HCEC 1CT (cell line): ENCODE measurements around the gene PGS1.

ENCODE experiments used
- DNase-seq: peaks from one replicate; pipeline ENCODE4 v3.0.0-alpha.2; 2017

The PGS1 gene

DNA sequence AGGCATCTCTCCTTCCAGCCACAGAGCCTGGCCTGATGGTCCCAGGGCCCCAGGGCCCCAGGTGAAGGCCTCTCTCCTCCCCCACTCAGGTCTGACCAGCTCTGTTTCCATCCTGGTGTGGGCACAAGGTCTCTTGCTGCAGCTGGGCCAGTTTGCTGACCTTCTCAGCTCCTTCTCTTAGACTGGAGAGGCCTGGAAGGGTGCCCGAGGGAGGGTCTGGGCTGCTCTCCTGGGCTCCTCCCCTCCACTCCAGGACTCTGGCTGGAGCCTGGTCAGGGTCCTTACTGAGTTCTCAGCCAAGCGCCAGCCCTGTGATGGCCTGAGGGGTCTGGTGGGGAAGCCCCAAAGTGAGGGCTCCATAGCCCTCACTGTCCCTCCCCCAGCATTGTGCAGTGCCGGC, 31.0 kb upstream of the PGS1 start:
- DNase-seq = no peak

DNA sequence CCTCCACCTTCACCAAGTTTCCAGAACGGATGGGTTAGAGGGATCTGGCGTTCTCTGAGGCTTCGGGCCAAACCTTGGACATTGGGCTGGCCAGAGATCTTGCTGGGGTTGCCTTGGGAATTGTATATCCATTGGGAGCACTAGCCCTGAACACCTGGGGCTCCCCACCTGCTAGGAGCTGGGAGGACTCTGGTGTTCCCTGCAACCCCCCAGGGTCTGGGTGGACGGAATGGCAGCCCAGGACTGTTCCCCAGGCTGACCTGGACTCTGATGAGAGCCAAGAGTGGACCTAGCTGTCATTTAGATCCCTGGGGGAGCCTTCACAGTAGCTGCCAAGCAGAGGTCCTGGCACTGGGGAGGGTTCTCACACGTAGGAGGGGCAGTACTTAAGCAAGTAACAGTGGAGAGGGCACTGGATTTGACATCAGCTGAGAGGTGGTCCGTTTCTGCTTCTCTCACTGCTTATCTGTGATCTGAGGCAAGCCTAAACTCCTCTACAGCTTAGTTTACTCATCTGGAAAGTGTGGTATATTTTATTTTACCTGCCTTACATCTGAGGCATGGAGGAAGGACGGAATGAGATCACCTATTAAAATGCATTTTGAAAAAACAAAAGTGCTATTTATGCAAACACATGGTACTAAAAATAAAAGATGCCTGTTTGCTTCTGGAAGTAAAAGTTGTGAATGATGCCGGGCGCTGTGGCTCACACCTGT, 30.2 kb upstream of the PGS1 start:
- no peak for DNase-seq

DNA sequence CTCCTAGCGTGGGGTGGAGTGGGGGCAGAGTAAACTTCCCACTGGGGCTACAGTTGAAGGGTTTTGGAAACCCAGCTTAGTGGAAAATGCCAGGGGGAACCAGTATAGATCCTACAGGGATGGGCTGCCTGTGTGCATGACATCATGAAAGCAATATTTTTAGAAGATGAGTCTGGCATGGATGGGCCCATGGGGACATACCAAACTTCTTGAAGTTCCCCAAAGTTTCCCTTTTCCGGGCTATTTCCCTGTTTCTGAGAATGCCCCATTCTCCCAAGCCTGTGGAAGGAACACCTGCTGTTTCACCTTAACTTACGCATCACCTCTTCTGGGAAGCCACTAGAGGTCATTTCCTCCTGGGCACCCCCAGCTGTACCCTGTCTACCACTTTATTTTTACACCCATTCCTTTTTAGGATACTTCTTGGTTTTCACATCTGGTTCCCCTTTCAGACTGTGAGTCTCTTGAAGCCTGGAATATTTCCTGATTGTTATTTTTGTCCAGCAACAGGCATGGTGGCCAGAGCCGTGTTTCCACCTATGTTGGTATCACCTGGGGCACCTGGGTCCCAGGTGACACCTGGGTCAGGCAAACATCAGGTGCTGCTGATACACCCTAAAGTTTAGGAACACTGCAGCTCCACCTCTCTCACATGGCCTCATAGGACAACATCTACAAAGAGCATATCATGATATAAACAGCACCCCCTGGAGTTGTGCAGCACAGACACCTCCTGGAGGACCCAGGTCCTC, 28.4 kb upstream of the PGS1 start:
- DNase-seq = no peak

DNA sequence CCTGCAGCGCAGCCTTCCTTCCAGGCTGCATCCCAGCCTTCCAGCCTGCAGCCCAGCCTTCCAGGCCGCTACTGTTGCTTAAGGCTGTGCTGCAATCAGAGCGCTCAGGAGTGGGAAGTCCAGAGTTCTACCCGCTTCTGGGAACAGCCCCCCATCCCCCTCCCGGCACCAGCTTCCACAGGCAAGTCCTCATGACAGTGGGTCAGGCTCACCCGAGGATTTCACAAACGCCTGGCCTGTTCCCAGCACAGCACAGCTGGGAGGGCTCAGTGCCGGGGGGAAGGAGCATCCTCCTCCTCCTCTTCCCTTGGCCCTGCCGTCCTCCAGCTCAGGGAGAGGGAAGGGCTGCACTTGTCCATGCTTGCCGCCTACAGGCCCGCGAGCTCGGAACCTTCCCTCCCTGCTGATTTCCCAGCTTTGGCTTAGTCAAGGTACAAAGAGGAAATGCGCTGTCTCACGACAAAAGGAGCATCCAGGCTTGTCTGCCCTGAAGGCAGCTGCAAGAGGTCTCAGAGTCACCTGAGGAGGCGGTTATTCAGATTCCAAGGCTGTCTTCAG, 26.9 kb upstream of the PGS1 start:
- peak; percentile 92 for DNase-seq

DNA sequence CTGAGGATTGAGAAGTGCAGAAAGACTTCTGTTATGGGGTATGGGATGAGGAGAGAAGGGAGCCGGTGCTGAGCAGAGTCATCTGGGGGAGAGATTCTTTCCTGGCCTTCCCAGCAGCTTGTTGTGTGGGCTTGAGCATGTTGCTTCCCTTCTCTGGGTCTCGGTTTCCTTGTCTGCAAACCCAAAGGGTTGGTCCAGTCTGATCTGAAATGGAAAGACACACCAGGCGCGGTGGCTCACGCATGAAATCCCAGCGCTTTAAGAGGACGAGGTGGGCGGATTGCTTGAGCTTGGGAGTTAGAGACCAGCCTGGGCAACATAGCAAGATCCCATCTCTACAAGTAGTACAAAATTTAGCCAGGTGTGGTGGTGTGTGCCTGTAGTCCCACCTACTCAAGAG, 24.6 kb upstream of the PGS1 start:
- DNase-seq = no peak

DNA sequence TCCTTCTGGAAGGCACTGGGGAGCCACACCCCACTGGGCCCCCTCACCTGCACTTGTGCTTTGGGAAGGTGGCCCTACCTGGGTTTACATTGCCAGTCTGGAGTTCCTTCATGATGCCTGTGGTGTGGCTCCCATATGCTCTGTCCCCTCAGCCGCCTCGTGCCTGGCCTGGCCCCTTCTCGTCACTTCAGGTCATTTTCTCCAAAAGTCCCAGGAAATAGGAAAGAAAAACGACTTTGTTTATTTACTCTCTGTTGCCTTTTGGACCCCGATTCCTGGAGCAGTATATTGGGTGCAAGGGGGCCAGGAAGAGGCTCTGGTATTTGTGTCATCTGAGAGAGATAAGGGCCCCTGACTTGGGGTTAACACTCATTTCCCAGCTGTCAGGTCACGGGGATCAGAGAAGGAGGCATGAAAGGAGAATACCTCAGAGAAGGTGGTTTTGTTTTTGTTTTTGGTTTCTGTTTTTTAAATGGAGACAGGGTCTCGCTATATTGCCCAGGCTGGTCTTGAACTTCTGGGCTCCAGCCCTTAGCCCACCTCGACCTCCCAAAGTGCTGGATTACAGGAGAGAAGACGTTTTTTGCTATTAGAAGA, 23.3 kb upstream of the PGS1 start:
- no peak for DNase-seq

DNA sequence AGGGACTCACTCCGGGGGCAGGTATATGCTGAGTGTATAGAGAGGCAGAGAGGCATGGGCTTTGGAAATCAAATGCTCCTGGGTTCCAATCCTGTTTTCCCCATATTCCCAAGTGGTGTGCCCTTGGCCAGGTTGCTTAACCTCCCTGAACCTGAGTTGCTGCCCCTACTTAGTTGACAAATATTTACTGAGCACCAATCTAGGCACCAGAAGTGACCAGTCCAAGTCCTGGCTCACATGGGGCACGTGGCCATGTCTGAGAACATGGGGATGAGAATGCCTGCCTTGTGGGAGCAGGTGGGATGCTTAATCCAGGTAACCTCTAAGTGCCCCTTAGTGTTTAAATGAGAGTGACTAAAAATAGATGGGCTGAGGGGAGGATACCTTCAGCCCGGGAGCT, 22.7 kb upstream of the PGS1 start:
- no peak for DNase-seq

DNA sequence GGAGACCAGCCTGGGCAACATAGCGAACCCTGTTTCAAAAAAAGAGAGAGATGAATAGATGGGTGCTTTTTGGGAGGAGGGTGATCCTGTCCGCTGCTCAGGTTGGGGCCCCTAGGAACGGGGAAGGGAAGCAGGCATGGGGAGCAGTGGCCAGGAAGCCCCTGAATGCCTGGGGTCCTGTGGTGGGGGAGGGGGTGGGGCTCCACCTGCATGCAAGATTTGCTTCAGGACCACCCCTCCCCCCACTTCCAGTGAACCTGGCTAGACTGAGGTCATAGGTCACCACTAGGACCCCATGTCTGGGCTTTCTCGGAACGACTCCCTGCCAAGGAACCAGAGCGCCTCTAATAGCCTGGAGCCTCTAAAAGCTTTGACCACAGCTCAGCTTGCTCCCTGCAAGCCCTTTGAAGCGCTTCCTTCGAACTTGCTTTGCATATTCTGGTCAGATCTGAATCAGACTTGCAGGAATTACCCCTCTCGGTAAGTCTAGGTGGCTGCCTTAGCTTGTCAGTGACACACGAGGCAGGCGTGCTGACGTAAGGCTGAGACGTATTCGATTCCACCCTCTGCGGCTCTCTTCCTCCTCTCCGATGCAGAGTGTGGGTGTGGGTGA, 22.2 kb upstream of the PGS1 start:
- DNase-seq = peak; percentile 86

DNA sequence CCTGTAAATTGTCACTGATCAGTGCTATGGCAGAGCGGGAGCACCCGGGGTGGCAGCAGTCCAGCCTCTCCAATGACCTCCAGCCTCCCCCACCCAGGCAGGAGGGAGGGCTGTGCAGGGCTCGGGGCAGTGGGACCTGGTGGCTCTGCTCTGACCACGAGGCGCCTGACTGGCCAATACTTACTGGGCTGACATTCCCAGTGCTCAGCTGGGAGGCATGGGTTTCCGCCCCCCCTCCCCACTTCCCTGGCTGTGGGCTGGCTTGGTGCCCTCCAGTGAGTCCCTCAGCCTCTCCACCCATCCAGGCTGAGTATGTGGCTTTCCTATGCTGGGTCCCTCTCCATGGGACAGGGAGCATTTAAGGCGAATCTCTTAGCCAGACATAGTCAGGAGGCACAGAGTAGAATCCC, 21.3 kb upstream of the PGS1 start:
- peak; percentile 47 for DNase-seq

DNA sequence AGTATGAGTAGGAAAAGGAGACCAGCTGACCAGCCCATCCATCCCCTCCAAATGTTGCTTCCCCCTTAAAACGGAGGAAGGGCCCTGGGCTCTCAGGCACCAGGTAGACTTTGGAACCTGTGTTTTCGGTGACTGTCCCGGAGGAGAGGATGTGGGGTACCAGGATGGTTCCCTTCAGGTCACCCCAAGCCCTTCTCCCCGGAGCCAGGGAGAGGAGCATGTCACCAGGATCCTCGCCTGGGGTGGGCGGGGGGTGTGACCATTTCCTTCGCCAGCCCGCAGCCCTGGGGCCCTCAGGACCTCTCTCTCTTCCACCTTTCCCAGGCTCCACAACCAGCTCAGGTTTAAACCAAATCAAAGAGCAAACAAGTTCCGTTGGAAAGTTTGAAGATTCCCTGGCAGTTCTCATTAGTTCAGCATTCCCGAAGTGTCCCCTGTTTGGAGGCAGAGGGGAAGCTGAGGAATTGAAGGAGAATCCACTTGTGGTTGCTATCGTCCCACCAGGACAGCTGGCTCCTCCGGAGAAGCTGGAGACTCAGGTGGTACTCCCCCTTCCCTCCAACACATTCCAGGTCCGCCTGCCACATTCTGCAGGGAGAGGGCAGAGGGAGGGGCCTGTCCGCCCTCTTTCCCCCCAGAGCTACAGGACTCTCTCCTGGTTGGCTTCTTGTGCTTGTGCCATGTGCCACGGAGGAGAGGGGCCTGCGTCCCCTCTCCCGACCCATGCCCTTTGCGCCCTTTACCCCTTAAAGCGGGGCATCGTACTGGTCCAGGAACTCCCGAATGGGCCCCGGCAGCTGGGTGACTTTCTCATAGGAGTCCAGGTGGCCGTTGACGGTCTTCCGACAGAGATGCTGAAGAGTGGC, 20.5 kb upstream of the PGS1 start:
- DNase-seq = no peak

DNA sequence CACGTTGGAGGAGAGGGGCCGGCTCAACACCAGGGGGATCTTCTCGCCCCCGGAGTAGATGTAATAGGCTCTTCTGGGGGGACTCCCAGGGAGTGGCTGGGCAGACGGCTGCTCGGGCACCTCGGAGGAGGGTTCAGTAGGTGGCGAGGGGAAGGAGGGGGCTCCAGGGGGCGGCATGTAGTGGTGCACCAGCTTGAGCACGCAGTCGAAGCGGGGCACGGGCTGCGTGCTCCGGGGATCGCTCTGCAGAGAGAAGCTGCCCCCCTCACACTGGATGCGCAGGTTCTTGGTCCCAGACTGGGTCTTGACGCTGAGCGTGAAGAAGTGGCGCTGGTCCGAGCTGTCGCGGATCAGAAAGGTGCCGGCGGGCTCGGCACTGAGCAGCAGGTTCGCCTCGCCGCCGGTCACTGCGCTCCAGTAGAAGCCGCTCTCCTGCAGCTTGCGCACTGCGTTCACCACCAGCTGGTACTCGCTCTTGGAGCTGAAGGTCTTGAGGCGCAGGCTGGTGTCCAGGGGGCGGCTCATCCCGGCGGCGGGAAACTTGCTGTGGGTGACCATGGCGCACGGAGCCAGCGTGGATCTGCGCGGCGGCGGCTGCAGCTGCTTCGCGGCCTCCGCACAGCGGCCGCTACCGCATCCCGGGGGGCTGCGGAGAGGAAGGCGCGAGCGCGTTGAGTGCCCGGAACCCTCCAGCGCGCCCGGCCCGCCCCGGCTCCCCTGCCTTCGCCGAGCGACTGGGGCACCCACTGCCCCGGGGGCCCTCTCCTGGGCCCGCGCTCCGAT, 19.7 kb upstream of the PGS1 start:
- peak; percentile 58 for DNase-seq

DNA sequence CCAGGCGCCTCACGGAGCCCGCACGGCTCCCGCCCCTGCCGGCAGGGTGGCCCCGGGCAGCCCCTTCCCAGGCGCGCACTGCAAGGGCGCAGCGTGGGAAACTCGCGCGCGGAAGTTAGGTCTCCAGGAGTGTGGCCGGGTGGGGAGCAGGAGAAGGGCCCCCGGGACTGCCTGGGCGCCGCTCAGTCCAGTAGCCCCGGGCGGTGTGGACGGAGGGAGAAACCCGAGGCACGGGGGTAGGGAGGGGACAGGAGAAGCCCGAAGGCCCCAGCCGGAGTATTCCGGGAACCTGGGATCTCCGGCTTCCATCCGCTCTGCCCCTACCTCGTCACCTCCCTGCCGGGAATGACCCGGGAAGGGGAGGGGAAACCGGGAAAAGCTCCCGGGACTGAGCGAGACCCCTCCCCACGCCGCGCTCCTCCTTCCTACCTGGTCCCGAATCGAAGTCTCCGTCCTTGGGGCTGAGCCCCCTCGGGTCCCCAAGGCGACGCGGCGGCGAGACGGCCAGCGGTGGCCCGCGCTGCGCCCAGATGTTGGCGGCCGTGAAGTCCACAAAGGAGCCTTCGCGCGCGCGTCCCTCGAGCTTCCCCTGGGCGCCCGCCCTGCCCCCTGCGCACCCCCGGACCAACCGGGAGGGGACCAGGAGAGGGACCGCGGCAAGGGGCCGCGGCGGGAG, 19.0 kb upstream of the PGS1 start:
- peak; percentile 44 for DNase-seq

DNA sequence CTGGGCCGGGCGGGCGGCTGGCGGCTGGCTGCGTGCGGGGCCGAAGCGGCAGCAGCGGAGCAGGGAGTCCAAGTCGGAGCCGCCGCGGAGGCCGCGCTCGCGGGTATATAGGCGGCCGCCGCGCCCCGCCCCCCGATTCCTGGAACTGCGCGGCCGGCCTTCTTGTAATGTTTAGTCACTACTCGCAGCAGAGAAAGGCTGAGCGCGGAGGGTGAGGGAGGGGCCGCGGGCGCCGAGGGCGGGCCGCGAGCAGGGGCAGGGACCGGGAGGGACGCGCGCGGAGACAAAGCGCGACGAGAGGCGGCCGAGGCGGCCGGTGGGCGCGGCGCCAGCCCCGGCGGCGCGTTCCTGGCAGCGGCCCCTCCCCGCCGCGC, 18.5 kb upstream of the PGS1 start, which contains the start of gene SOCS3:
SOCS3 (minus strand) TSS at position 81 of the 374 bp plus-strand sequence. CDS start 982 bp downstream, outside the sequence.
- DNase-seq = peak; percentile 97

DNA sequence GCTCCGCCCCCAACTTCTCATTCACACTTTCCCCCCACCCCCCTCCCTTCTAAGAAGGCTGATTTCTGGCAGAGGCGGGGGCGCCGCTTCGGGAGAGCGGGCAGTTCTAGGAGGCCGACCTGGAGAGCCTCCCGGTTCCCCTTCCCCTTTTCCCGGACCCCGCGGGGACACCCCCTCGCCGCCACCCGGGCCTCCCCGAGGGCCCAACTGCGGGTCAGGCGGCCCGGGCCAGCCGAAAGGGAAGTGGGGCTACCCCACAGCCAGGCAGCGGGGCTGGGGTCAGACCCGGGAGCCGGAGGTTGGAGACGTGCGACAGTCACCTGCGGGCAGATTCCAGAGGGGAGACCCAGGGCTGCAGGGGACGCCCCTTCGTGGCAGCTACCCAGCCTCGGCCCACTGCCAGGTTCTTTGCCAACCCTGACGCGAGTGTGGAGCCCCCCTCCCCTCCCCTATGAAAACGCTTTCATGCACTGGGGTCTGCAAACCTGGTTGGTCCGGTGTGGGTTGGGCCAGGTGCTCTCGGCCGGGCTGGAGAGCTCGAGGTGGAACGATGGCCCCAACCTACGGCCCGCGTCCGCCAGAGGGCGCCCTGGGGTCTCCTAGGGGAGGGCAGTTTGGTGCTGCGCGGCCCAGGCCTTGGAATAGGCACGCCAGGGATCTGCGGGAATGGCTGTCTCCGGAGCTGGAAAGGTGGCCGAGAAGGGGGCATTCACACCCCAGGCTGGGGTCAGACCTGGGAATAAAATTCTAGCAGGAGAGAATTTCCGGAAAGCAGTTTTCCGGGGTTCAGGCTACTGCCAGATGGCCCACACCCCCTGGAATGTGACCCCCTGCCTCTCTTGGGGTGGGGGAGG, 17.9 kb upstream of the PGS1 start:
- DNase-seq = peak; percentile 76

DNA sequence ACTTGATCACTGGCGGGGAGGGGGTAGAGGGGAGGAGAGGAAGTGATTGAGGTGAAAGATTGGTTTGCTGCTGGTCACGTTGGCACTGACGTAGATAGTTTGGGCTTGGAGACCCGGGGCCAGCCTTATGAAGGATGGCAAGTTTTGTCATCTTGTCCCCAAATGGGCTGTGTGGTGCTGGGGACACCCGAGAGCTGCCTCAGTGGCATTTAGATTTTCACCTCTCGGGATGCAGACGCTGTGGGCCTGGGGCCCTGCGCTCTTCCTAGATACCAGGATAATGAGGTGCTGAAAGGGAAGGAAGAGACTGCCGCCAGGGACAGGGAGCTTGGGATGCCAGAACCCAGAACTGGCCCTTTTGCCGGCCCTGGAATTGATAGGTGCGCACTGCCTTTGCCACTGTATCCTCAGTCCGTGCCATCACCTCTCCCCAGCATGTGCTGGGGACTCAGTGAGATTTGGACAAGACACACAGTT, 17.2 kb upstream of the PGS1 start:
- no peak for DNase-seq

DNA sequence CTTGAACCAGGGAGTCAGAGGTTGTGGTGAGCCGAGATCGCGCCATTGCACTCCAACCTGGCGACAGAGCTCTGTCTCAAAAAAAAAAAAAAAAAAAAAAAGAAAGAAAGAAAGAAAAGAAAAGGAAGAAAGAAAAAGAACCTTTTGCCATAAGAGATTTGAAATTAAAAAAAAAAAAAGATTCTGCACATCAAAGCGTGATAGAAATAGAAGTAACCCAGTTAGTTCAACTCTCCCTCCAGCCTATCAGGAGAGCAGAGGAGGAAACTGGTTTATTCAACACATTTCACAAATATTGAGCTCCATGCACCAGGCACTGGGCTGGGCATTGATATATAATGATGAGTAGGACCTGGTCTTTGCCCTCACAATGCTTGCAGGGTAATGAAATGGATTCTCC, 16.2 kb upstream of the PGS1 start:
- no peak for DNase-seq

DNA sequence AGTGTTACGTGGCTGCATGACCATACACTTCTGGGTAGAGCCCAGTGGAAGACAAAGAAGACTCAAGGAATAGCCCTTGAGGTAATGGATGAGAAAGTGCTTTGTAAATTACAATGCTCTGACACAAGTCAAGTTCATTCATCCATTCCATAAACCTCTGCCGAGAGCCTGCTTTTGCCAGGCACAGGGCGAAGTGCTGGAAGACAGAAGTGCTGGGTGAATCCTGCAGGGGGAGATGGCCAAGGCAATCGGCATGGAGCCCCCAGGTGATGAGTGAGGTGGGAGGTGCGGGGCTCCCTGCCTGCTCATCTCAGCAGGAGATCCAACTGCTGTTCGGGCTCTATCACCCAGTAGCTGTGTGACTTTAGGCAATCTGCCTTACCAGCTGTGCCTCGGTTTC, 15.8 kb upstream of the PGS1 start:
- no peak for DNase-seq

DNA sequence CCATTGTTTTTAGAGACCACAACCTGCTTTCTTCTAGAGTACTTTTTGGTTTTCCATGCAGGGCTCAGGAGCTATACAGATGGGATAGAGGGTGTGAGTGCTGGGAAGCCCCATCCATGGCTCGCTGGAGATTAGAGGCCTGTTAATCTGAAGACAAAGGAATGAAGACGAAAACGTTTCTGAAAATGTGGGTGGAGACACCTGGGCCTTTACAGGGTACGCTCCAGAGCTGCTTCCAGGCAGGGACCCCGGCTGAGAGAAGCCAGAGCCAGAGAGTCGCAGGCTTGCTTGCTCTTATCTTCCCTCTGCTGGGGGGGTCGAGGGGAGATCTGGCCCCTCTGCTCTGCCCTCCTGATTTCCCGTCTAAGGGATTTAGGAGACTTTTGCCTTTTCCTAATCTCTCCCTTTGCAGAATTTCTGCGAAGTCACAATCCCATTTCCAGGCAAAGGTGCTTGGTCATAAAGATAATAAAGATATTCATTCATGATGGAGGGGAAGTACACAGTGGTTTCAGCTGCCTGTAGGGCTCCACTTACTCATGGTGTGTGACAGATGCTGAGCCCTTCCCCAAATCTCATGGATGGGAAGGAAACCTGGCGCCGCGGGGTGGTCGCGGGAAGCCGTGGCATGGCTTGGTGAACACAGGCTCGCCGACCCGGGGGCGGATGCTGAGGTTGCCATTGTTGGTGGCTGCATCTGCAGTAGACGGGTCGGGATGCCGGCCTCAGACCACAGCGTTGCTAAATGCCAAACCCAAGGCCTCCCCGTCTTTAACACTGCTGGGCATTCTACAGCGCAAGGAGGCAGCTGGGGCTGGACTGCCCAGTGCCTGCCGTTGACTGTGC, 13.8 kb upstream of the PGS1 start:
- DNase-seq = no peak
